Neuronal stem cell (in vitro differentiated cells): ENCODE data around the gene VPS50.

Experiments
- DNase-seq: peaks from one replicate; pipeline ENCODE4 v3.0.0-alpha.2; 2013; ENCODE audit warnings: low spot score
- H2AFZ ChIP-seq: one replicate; pipeline ENCODE4 v1.6.1; 2013; ENCODE audit warnings: mild to moderate bottlenecking, low read length, inconsistent platforms
- H2AK5ac ChIP-seq: 2 replicates; pipeline ENCODE4 v1.6.1; 2013; ENCODE audit warnings: low read depth, mild to moderate bottlenecking, inconsistent platforms, low read length, moderate library complexity, mixed read lengths
- H2BK120ac ChIP-seq: 2 replicates; pipeline ENCODE4 v1.6.1; 2013; ENCODE audit warnings: low read depth, mild to moderate bottlenecking, inconsistent platforms, low read length, moderate library complexity, mixed read lengths
- H2BK12ac ChIP-seq: one replicate; pipeline ENCODE4 v1.6.1; 2013; ENCODE audit warnings: low read length, inconsistent platforms
- H2BK15ac ChIP-seq: 2 replicates; pipeline ENCODE4 v1.6.1; 2013; ENCODE audit warnings: mild to moderate bottlenecking, low read length, inconsistent platforms, mixed read lengths
- H2BK5ac ChIP-seq: one replicate; pipeline ENCODE4 v1.6.1; 2013; ENCODE audit warnings: inconsistent platforms, mild to moderate bottlenecking, low read length, moderate library complexity
- H3K14ac ChIP-seq: one replicate; pipeline ENCODE4 v1.6.1; 2013; ENCODE audit warnings: low read length, inconsistent platforms
- H3K18ac ChIP-seq: 2 replicates; pipeline ENCODE4 v1.6.1; 2013; ENCODE audit warnings: low read length, inconsistent platforms
- H3K23ac ChIP-seq: 2 replicates; pipeline ENCODE4 v1.6.1; 2013; ENCODE audit warnings: low read depth, mild to moderate bottlenecking, mixed read lengths, low read length, inconsistent platforms; ENCODE audit not compliant: poor library complexity
- H3K27ac ChIP-seq: replicated peaks from 3 replicates; pipeline ENCODE4 v1.5.1; 2013; ENCODE audit warnings: low read length, inconsistent platforms
- H3K27me3 ChIP-seq, 3 experiments: 2 replicates each; pipeline ENCODE4 v1.6.1; 2013; ENCODE audit warnings: low read length in 3 of 3, mild to moderate bottlenecking in 2 of 3, inconsistent platforms in 1 of 3, low read depth in 1 of 3, mixed read lengths in 1 of 3, moderate library complexity in 1 of 3; ENCODE audit not compliant: control insufficient read depth in 3 of 3, insufficient read depth in 3 of 3
- H3K36me3 ChIP-seq, 2 donors: replicated peaks in 1 of 2; 2 replicates each; pipeline ENCODE4 v1.6.1; 2013; ENCODE audit warnings: low read length in 2 of 2; ENCODE audit not compliant: control insufficient read depth in 2 of 2, insufficient read depth in 2 of 2
- H3K4ac ChIP-seq: 2 replicates; pipeline ENCODE4 v1.6.1; 2013; ENCODE audit warnings: inconsistent platforms, mild to moderate bottlenecking, low read length, moderate library complexity
- H3K4me1 ChIP-seq, 2 donors: 1 replicate in 1 of 2; 2 replicates in 1 of 2; pipeline ENCODE4 v1.6.1; 2013; ENCODE audit warnings: low read length in 2 of 2, low read depth in 1 of 2; ENCODE audit not compliant: control insufficient read depth in 2 of 2, insufficient read depth in 1 of 2
- H3K4me2 ChIP-seq: one replicate; pipeline ENCODE4 v1.6.1; 2013; ENCODE audit warnings: mild to moderate bottlenecking, low read length, inconsistent platforms; ENCODE audit not compliant: insufficient read depth, poor library complexity, severe bottlenecking
- H3K4me3 ChIP-seq, 2 donors: 2 replicates each; pipeline ENCODE4 v1.5.1; 2013; ENCODE audit warnings: low read length in 2 of 2, mild to moderate bottlenecking in 2 of 2, inconsistent platforms in 1 of 2, moderate library complexity in 1 of 2
- H3K79me1 ChIP-seq: one replicate; pipeline ENCODE4 v1.6.1; 2013; ENCODE audit warnings: low read depth, mild to moderate bottlenecking, inconsistent platforms, low read length, moderate library complexity
- H3K9ac ChIP-seq: one replicate; pipeline ENCODE4 v1.6.1; 2013; ENCODE audit warnings: mild to moderate bottlenecking, low read depth, low read length, inconsistent platforms; ENCODE audit not compliant: poor library complexity
- H3K9me3 ChIP-seq, 2 donors: replicated peaks in 1 of 2; 2 replicates each; pipeline versions ENCODE3 to v1.6.1; 2013; ENCODE audit warnings: low read length in 2 of 2, mild to moderate bottlenecking in 2 of 2, inconsistent platforms in 1 of 2, low read depth in 1 of 2, mixed read lengths in 1 of 2, moderate library complexity in 1 of 2; ENCODE audit not compliant: control insufficient read depth in 2 of 2, insufficient read depth in 1 of 2
- H4K8ac ChIP-seq: one replicate; pipeline ENCODE4 v1.6.1; 2013; ENCODE audit warnings: low read depth, mild to moderate bottlenecking, inconsistent platforms, low read length, moderate library complexity
- H4K91ac ChIP-seq: one replicate; pipeline ENCODE4 v1.6.1; 2013; ENCODE audit warnings: low read length, low read depth, mild to moderate bottlenecking, inconsistent platforms; ENCODE audit not compliant: poor library complexity
- WGBS, 2 donors: extraction: QIAGEN DNeasy Blood & Tissue Kit; methylation state at CpG; one replicate each; pipeline ENCODE4 v1.1.7; 2013; ENCODE audit warnings: missing lambda C conversion rate in 2 of 2, mixed read lengths in 1 of 2; ENCODE audit not compliant: insufficient read length in 2 of 2, insufficient replicate concordance in 1 of 2; ENCODE audit errors: extremely low coverage in 2 of 2; 5-methylcytosine and 5-hydroxymethylcytosine counted together

VPS50 gene

DNA sequence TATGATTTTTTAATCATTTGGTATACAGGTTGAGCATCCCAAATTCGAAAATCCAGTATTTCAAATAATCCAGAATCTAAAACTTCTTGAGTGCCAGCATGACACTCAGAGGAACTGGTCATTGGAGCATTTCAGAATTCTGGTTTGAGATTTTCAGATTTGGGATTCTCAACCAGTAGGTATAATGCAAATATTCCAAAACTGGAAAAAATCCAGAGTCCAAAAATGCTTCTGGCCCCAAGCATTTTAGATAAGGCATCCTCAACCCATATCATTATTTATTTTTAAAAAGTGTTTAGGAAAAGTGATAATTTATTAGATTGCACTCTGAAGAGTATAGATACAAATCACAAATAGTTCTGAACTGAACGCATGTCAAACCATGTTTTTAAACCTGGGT, 120.7 kb downstream of the VPS50 start:
- Histone ChIP-seq H2BK12ac (no peak overlapping the region), H3K79me1 (no peaks in the 10 kb centered on the region), H3K4me2 (no peak overlapping the region), H3K9me3 (no peaks in the 10 kb centered on the region), H3K9ac (no peak overlapping the region), H3K36me3 (no peaks in the 10 kb centered on the region), H4K8ac (no peak overlapping the region), H2BK15ac (no peak overlapping the region), H2AFZ (no peak overlapping the region), H3K14ac (no peak overlapping the region), H2AK5ac (no peak overlapping the region), H3K18ac (no peak overlapping the region), H2BK120ac (no peak overlapping the region), H2BK5ac (no peak overlapping the region), H3K27me3 (no peaks in the 10 kb centered on the region), H4K91ac (no peak overlapping the region), H3K4ac (no peak overlapping the region), H3K4me3 (no peak overlapping the region), H3K23ac (no peak overlapping the region), H3K27ac (no peak overlapping the region), H3K4me1 (peaks cover 0 to 1% of the 10 kb centered on the region in 2 donors)
- WGBS, 2 donors, result no CpG with 5 or more reads among the region's 2 CpGs
- no peak for DNase-seq

DNA sequence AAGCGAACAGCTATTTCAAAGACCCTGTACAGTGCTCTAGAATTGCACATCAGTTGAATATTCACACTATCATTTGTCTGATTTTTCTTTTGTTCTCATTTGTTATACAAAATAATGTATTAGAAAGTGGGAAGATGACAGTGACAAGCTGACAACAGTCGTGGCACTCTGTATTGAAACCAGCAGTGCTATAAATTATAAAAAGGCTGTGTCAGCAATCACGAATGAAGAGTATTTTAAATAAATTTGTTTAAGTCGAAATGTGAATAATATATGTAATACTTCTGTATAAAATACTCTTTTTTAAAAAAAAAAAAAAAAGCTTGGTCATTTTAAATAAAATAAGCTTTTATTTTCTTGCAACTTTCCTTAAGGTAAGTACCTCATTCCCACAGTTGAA, 122.6 kb downstream of the VPS50 start:
- no CpG with 5 or more reads among the region's 4 CpGs for WGBS, 2 donors
- Histone ChIP-seq H3K18ac (no peak overlapping the region), H2BK12ac (no peak overlapping the region), H3K4me1 (no peaks in the 10 kb centered on the region), H3K4me3 (no peak overlapping the region), H4K91ac (no peak overlapping the region), H3K36me3 (peaks cover 0 to 5% of the 10 kb centered on the region in 2 donors), H2AFZ (no peak overlapping the region), H3K4ac (no peak overlapping the region), H2BK15ac (no peak overlapping the region), H2BK5ac (no peak overlapping the region), H3K9me3 (no peaks in the 10 kb centered on the region), H3K4me2 (no peak overlapping the region), H3K9ac (no peak overlapping the region), H3K27ac (no peak overlapping the region), H2AK5ac (no peak overlapping the region), H3K27me3 (no peaks in the 10 kb centered on the region), H3K14ac (no peak overlapping the region), H4K8ac (no peak overlapping the region), H2BK120ac (no peak overlapping the region), H3K23ac (no peak overlapping the region), H3K79me1 (no peaks in the 10 kb centered on the region)
- no peak for DNase-seq

DNA sequence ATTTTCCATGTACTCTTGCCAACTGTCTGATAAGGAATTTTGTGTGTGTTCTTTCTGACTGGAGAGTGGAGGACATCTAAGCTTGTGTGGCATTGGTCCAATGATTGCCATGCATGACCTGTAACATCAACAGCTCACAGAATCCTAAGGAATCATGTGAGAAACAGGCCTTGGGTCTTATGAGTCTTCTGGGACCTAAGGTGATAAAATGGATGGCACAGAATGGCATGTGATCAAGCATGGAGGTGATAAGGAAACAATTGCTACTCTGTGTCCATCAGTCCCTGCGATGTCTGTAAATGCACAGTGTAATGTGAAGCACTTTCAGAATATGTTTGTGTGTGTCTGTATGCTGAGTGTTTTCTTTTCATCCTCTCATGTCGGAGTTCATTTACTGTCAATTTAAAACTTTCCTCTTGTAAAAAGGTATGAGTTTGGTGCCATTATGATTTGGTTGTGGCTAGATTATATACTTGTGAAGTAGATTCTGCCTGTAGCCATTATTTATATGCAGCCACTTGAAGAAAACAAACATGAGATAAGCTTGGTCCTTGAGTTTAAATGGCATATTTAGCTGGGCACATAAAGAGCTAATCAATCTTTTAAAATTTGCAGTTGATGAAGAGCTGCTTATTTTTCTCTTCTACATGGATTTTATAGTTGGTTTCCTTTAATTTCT, 127.5 kb downstream of the VPS50 start:
- no peak overlapping the region for H3K27ac ChIP-seq
- no peak overlapping the region for H2BK120ac ChIP-seq
- no peak overlapping the region for H2BK15ac ChIP-seq
- H3K79me1 ChIP-seq, result no peaks in the 10 kb centered on the region
- H3K36me3 ChIP-seq, result peaks cover 0 to 5% of the 10 kb centered on the region in 2 donors
- H2BK5ac ChIP-seq, result no peak overlapping the region
- no peak overlapping the region for H3K18ac ChIP-seq
- no peaks in the 10 kb centered on the region for H3K9me3 ChIP-seq
- H2BK12ac ChIP-seq, result no peak overlapping the region
- H3K27me3 ChIP-seq, result no peaks in the 10 kb centered on the region
- DNase-seq, result no peak
- no peak overlapping the region for H4K91ac ChIP-seq
- no peak overlapping the region for H3K9ac ChIP-seq
- no peak overlapping the region for H3K14ac ChIP-seq
- H3K4ac ChIP-seq, result no peak overlapping the region
- no peak overlapping the region for H2AFZ ChIP-seq
- no CpG with 5 or more reads among the region's 2 CpGs for WGBS, 2 donors
- no peak overlapping the region for H3K23ac ChIP-seq
- no peak overlapping the region for H3K4me2 ChIP-seq
- H3K4me3 ChIP-seq, result no peak overlapping the region
- H2AK5ac ChIP-seq, result no peak overlapping the region
- H3K4me1 ChIP-seq, result no peaks in the 10 kb centered on the region
- no peak overlapping the region for H4K8ac ChIP-seq

DNA sequence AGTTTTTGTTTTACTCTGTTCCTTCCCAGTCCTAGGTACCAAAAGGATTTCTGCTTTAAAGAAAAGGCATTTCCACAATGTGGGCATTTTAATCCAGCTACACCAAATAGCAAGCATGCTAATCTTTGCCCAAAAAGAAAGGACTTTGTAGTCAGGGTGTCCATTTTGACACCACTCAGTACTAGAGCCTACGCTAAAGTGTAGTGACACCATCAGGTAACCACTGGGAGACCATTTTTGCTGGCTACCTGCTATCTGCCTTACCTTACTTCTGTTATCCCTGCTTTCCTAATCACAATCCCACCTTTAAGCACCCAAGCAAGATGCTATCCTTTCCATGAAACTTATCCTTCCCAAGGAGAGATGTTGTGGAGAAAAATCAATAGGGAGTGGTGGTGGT, 129.7 kb downstream of the VPS50 start:
- Histone ChIP-seq H3K27me3 (no peaks in the 10 kb centered on the region), H2BK5ac (no peak overlapping the region), H2BK120ac (no peak overlapping the region), H2BK15ac (no peak overlapping the region), H3K18ac (no peak overlapping the region), H3K14ac (no peak overlapping the region), H3K23ac (no peak overlapping the region), H3K4me2 (no peak overlapping the region), H4K91ac (no peak overlapping the region), H3K9ac (no peak overlapping the region), H2AK5ac (no peak overlapping the region), H3K9me3 (no peaks in the 10 kb centered on the region), H3K27ac (no peak overlapping the region), H3K4ac (no peak overlapping the region), H3K4me1 (no peaks in the 10 kb centered on the region), H2AFZ (no peak overlapping the region), H3K4me3 (no peak overlapping the region), H3K36me3 (peaks cover 0 to 5% of the 10 kb centered on the region in 2 donors), H3K79me1 (no peaks in the 10 kb centered on the region), H4K8ac (no peak overlapping the region), H2BK12ac (no peak overlapping the region)
- no peak for DNase-seq
- no CpG with 5 or more reads among the region's 1 CpG for WGBS, 2 donors
